Kidney tubule cell (primary cell): ENCODE results near the gene ZSWIM1.
"Not testable (repeated sequence)": the region's sequence is repeated elsewhere in the genome, so short reads cannot be mapped to it uniquely, and the experiment has no call there.

Source experiments
- DNase-seq: peaks from one replicate; pipeline ENCODE4 v3.0.0-alpha.2; 2018; ENCODE audit warnings: low spot score

The ZSWIM1 gene

GRCh38 chr20:45909817-45910669, 29.0 kb downstream of the ZSWIM1 start:
- DNase-seq: no peak

GRCh38 chr20:45910670-45911485, 29.9 kb downstream of the ZSWIM1 start:
- peak; percentile 97 for DNase-seq

- peak; percentile 33 for DNase-seq
Observed at GRCh38 chr20:45911486-45912343, 30.7 kb downstream of the ZSWIM1 start, which contains the start of gene PLTP. TSS of gene PLTP (minus strand) at chr20:45912155. CDS start at chr20:45911452, 703 bp downstream.

- DNase-seq: no peak
Observed at GRCh38 chr20:45912344-45912682, 31.3 kb downstream of the ZSWIM1 start.

GRCh38 chr20:45913116-45913515, 32.1 kb downstream of the ZSWIM1 start:
- peak; percentile 35 for DNase-seq

GRCh38 chr20:45917790-45918141, 36.7 kb downstream of the ZSWIM1 start:
- DNase-seq: no peak

GRCh38 chr20:45918182-45918737, 37.2 kb downstream of the ZSWIM1 start:
- no peak for DNase-seq

GRCh38 chr20:45918779-45919537, 37.9 kb downstream of the ZSWIM1 start:
- no peak for DNase-seq

GRCh38 chr20:45919542-45920399, 38.7 kb downstream of the ZSWIM1 start:
- DNase-seq: no peak

GRCh38 chr20:45920462-45921336, 39.7 kb downstream of the ZSWIM1 start:
- no peak for DNase-seq

- no peak for DNase-seq
Observed at GRCh38 chr20:45921337-45922189, 40.5 kb downstream of the ZSWIM1 start.

GRCh38 chr20:45924391-45925261, 43.6 kb downstream of the ZSWIM1 start:
- DNase-seq: peak; percentile 39

- no peak for DNase-seq
Observed at GRCh38 chr20:45925821-45926506, 44.9 kb downstream of the ZSWIM1 start.

- no peak for DNase-seq
Observed at GRCh38 chr20:45926731-45927070, 45.7 kb downstream of the ZSWIM1 start.

GRCh38 chr20:45927071-45927878, 46.2 kb downstream of the ZSWIM1 start:
- DNase-seq: no peak

- not testable (repeated sequence) for DNase-seq
Observed at GRCh38 chr20:45931680-45932079, 50.7 kb downstream of the ZSWIM1 start.
